HG03469 (cell line): ENCODE results near the gene PNMA1.

Experiments used
- ATAC-seq: cut with Tn5 transposase; IDR thresholded peaks from one replicate; pipeline ENCODE4 v1.9.1; 2021; ENCODE audit warnings: mild to moderate bottlenecking, moderate library complexity, moderate number of reproducible peaks; ENCODE audit not compliant: unreplicated experiment

The PNMA1 gene, protein sequence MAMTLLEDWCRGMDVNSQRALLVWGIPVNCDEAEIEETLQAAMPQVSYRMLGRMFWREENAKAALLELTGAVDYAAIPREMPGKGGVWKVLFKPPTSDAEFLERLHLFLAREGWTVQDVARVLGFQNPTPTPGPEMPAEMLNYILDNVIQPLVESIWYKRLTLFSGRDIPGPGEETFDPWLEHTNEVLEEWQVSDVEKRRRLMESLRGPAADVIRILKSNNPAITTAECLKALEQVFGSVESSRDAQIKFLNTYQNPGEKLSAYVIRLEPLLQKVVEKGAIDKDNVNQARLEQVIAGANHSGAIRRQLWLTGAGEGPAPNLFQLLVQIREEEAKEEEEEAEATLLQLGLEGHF

GRCh38 chr14:73713803-73714655 is at the start of gene PNMA1:
Gene PNMA1, minus strand, starts transcription at chr14:73714384. Its CDS starts 745 bp downstream, at chr14:73713639.
- ATAC-seq = peak; percentile 33

GRCh38 chr14:73763396-73763795 is 49.2 kb upstream of the PNMA1 start:
- no peak for ATAC-seq

GRCh38 chr14:73762375-73762822 is 48.2 kb upstream of the PNMA1 start:
- no peak for ATAC-seq

DNA sequence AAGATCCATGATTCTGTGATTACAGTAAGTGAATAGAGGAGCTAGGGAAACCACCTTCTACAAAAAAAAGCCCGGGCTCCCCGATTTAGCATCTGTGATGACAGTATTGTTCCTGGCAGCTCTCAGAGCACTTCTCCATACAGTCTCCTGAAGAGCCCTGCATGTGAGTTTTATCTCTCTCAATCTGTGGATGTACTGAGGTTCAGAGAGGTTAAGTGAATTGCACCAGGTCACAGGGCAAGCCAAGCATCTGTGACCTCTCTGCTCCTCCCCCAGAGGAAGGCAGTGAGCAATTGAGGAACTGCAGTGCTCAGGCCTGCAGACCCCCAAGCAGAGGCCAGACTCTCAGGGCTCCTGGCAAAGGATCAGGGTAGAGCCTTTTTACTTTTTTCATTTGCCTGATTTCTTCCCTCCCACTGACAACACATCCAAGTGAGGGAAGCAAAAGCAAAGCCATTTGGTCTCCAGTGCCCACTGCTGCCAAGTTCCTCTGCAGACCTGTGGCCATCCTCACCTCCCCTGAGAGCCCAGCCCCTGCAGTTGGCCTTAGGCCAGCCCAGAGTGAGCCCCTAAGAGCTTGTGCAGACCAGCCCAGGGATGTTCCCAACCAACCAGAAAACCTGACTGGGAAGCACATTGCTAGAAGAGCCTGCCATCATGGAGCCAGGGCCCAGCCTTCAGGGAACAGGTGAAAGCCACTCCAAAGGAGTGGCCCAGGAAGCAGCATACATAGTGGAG is 47.6 kb upstream of the PNMA1 start:
- ATAC-seq = no peak

- ATAC-seq = peak; percentile 1
Measured at GRCh38 chr14:73760598-73761586, 46.7 kb upstream of the PNMA1 start.

DNA sequence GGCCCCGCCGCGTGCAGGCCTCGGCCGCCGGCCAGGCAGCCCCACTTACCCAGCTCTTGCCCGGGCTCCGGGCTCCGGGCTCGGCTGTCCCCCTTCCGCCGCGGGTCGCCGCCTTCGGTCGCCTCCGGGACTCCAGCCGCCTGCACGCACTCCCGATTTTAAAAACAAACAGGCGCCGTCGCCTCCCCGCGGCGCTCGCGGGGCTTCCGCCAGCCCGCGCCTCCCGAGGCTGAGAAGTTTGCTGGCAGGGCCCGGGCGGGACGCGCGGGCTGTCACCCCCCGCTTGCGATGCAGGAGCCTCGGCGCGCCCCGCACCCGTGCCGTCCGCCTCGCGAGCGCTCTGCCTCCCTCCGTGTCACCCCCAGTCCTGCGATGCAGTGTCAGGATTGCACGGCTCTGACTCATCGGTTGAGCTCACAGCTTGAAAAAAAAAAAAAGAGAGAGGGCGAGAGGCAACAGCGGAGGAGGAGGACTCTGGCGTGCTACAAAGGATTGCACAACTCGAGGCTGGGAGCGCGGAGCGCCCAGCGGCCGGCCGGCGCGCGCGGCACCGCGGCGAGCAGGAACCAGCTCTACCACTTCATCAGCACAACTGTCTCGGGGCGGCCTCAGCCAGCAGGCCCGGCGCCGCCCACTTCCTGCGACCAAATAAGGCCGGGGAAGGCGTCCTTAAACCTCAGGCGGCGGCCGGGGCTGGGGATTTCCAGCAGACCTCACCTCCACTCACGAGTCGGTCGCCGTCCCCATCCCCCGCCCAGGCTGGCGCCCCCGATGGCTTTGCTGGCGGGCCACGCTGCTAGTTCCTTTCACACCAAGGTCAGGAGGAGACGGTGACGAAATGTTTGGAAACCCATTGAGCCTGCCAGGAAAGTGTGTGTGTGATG is 45.8 kb upstream of the PNMA1 start:
- peak; percentile 41 for ATAC-seq

GRCh38 chr14:73759183-73759713 is 45.1 kb upstream of the PNMA1 start:
- ATAC-seq = no peak

GRCh38 chr14:73758392-73759182 is 44.4 kb upstream of the PNMA1 start:
- ATAC-seq = no peak

- no peak for ATAC-seq
Measured at GRCh38 chr14:73757876-73758391, 43.8 kb upstream of the PNMA1 start.

- no peak for ATAC-seq
Measured at GRCh38 chr14:73757381-73757780, 43.2 kb upstream of the PNMA1 start.

- ATAC-seq = no peak
Measured at GRCh38 chr14:73755434-73756014, 41.3 kb upstream of the PNMA1 start.

DNA sequence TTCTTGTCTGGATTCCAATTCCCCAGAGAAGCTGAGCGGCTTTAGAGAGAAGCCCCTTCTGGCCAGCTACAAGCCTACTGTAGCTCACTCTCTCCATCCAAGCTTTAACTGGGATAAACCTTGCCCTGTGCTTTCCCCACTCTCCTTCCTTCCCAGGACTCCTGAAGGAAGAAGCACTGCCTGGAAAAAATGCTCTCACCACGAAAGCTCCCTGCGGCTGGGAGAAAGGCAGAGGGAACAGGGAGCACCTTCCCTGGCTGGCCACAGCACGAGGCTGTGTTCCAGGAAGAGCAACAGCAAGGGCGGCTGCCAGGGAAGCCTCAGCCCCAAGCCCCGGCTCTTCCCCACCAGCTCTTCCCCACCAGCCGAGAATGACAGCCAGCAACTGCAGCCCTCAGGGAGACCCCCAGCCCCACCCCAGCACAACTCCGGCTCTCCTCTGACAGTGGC is 40.8 kb upstream of the PNMA1 start:
- no peak for ATAC-seq

GRCh38 chr14:73753887-73754795 is 40.0 kb upstream of the PNMA1 start:
- ATAC-seq = no peak

DNA sequence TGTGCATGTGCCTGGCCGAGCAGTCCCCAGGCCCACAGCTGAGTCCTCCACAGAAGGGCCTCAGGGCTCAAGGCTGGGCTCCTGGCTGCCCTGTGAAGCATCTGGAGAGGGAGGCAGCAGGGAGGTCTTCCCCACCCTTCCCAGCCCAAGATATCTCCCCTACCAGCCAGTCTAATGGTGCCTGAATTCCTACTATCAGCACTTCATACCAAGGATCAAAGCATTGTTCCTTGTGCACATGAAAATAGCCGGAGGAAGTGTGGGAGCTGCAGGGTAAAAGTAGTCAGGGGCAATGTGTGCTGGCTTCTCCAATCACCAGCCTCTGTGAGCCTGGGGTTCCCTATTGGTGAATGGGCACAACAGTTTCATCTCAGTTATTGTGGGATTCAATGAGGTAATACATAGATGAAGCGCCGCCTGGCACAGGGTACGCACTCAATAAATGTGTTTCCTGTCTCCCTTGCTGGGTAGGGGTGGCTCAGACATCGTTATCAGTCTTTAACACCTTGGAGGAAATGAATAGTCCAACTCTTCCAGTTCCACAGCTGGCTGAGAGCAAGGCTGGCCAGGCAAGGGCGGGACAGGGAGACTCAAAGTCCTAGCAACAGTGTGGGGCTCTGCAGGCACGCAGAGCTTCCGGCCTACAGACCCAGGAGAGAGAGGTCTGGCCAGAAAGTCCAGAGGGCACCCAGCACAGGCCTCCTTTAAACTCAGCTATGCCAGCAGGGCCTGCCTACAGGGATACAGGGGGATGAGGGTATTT is 39.1 kb upstream of the PNMA1 start:
- ATAC-seq = no peak

GRCh38 chr14:73752297-73752992 is 38.3 kb upstream of the PNMA1 start:
- ATAC-seq = no peak
